Type B pancreatic cell (in vitro differentiated cells): Measurements from ENCODE around the gene OTOF. TPM values are rescaled to one million over a fixed set of nuclear protein-coding genes. Genes with fewer than 3 reads are reported as not detected.

Source experiments
- DNase-seq: peaks from one replicate; pipeline ENCODE4 v3.0.0; 2021; ENCODE audit warnings: mixed read lengths; ENCODE audit not compliant: unreplicated experiment; ENCODE audit errors: extremely low spot score
- H3K27ac Mint-ChIP-seq: 2 replicates; pipeline ENCODE4 v1.8.0; 2021; ENCODE audit warnings: mild to moderate bottlenecking, mixed read lengths
- H3K27me3 Mint-ChIP-seq: 2 replicates; pipeline ENCODE4 v1.8.0; 2021; ENCODE audit warnings: mixed read lengths
- H3K36me3 Mint-ChIP-seq: 2 replicates; pipeline ENCODE4 v1.8.0; 2021; ENCODE audit warnings: mixed read lengths
- H3K4me1 Mint-ChIP-seq: one replicate; pipeline ENCODE4 v1.8.0; 2021; ENCODE audit warnings: mixed read lengths; ENCODE audit not compliant: unreplicated experiment
- H3K4me3 Mint-ChIP-seq: 2 replicates; pipeline ENCODE4 v1.8.0; 2021; ENCODE audit warnings: mild to moderate bottlenecking, mixed read lengths
- H3K9me3 Mint-ChIP-seq: 2 replicates; pipeline ENCODE4 v1.8.0; 2021; ENCODE audit warnings: mixed read lengths
- CTCF ChIP-seq: fragments of 200-600 bp; sonication (generic); conservative IDR thresholded peaks from 2 replicates; pipeline ENCODE4 v1.5.0; 2021; ENCODE audit warnings: antibody characterized with exemption, mild to moderate bottlenecking
- total RNA-seq: library from RNA; stranded (reverse); gene quantifications from 2 replicates; pipeline ENCODE4 v1.2.1, GENCODE V29; 2021; ENCODE audit warnings: low replicate concordance

Gene OTOF
- total RNA-seq, 1 donor from 2014 or later: 0.05 TPM

- H3K9me3 Mint-ChIP-seq: no peaks in the 10 kb centered on the region
- no peak overlapping the region for H3K27ac Mint-ChIP-seq
- no peak for TF ChIP-seq CTCF
- H3K4me1 Mint-ChIP-seq: no peaks in the 10 kb centered on the region
- H3K36me3 Mint-ChIP-seq: peaks cover 2% of the 10 kb centered on the region
- H3K4me3 Mint-ChIP-seq: no peak overlapping the region
- DNase-seq: no peak
- H3K27me3 Mint-ChIP-seq: peaks cover 8% of the 10 kb centered on the region
These were observed 47.9 kb downstream of the OTOF start for GRCh38 chr2:26429779-26430578.

DNA sequence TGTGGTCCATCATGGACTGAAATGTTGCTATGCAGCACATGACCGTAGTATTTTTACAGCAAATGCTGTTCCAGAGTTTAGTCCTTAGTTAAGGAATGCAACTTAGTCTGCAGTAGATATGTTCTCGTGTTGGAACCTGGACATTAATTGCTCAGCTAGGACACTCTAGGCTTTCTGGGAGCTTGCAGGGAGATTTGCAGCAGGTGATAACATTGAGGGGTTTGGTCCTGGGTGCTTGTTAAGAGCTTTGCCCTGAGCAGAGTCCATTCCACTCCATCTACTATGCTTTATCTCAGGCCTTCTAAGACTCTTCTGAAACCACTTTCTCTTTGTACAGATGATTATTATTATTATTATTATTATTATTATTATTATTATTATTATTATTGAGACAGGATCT, 49.1 kb downstream of the OTOF start:
- H3K9me3 Mint-ChIP-seq: no peaks in the 10 kb centered on the region
- peaks cover 8% of the 10 kb centered on the region for H3K27me3 Mint-ChIP-seq
- H3K4me3 Mint-ChIP-seq: no peak overlapping the region

DNA sequence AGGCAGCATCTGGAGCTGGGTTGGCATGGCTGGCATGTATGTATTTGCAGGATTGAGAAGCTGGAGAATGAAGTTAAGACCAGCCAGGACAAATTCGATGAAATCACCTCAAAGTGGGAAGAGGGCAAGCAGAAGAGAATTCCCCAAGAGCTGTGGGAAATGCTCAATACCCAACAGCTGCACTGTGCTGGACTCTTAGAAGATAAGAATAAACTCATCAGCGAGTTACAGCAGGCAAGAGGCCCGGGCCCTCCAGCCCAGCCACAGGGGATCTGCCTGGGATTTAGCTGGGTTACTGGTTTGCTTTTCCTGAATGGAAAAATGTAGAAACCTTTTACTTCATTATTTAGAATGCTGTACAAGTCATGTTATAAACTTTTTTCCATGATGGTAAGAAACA, 53.7 kb downstream of the OTOF start:
- Mint-ChIP-seq H3K36me3 (peaks cover 3% of the 10 kb centered on the region), H3K4me3 (no peak overlapping the region), H3K4me1 (no peaks in the 10 kb centered on the region), H3K27ac (no peak overlapping the region), H3K9me3 (no peaks in the 10 kb centered on the region), H3K27me3 (peaks cover 7% of the 10 kb centered on the region)
- no peak for TF ChIP-seq CTCF
- no peak for DNase-seq

More for the DNA sequence above, 49.1 kb downstream of the OTOF start:
- Mint-ChIP-seq H3K27ac (no peak overlapping the region), H3K4me1 (no peaks in the 10 kb centered on the region), H3K36me3 (peaks cover 3% of the 10 kb centered on the region)
- DNase-seq: no peak
- TF ChIP-seq CTCF: no peak

DNA sequence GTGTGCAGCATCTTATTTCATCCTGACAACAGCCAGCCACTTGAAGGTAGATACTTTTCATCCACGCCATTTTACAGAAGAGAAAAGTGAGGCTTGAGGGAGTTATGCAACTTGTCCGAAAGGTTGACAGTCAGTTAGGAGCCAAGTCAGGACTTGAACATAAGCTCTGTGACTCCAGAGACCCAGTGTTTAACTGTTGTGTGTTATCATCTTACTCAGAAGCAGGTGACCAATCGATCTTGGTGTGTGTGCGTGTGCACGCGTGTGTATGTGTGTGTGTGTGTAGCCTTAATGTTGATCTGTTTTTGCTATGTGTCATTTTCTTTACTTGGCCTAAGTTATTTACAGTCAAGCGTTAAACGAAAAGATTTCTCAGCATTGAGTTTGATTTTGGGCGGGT, 54.2 kb downstream of the OTOF start:
- H3K4me3 Mint-ChIP-seq: no peak overlapping the region
- no peak for DNase-seq
- no peak overlapping the region for H3K27ac Mint-ChIP-seq
- no peaks in the 10 kb centered on the region for H3K9me3 Mint-ChIP-seq
- no peak for TF ChIP-seq CTCF
- no peaks in the 10 kb centered on the region for H3K4me1 Mint-ChIP-seq
- peaks cover 3% of the 10 kb centered on the region for H3K36me3 Mint-ChIP-seq
- peaks cover 7% of the 10 kb centered on the region for H3K27me3 Mint-ChIP-seq

DNA sequence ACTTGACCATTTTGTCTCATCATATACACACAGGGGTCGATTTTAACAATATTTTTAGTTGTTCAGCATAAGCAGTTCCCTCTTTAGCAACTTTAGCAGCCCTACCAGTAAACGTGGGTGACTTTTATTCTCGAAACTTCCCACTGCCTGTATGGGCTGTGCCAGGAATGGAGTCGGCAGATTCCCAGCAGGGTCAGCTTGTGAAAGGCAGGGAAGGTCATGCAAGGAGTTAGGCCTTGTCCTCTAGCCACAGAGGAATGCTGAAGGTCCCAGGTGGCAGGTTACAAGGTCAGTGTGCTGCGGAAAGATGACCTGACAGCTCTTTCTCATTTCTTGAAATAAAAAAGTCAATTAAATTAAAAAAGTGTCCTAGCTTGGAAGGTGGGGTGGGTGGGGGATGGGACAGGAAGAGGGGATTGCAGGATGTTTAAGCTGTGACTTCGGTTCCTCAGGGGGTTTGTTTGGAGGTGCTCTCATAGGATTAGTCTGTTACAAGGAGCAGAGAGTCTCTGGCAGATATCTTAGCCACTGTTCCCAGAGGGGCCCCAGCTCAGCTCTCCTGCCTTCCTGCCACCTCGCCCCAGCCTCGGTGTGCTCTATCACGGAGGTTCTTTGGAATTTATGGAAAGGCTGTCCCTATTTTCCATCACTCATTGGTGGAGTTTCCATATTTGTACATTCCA, 54.8 kb downstream of the OTOF start:
- Mint-ChIP-seq H3K9me3 (no peaks in the 10 kb centered on the region), H3K4me1 (no peaks in the 10 kb centered on the region), H3K36me3 (peaks cover 3% of the 10 kb centered on the region), H3K27ac (no peak overlapping the region), H3K4me3 (no peak overlapping the region), H3K27me3 (peaks cover 7% of the 10 kb centered on the region)
- TF ChIP-seq CTCF: no peak
- no peak for DNase-seq
